GM12872 (cell line): ENCODE data around the gene KRTAP29-1.
"Not testable (repeated sequence)": the region's sequence is repeated elsewhere in the genome, so short reads cannot be mapped to it uniquely, and the experiment has no call there.

Experiments
- CTCF ChIP-seq: IDR thresholded peaks from 3 replicates; pipeline ENCODE4 v1.5.1; 2011; ENCODE audit warnings: low read depth, mild to moderate bottlenecking, low read length, moderate library complexity; ENCODE audit not compliant: insufficient read depth

Gene KRTAP29-1

GRCh38 chr17:41301916-41302901 lies at the start of gene KRTAP29-1:
Gene KRTAP29-1 (minus strand): TSS chr17:41302851. CDS start chr17:41302851, 0 bp downstream.
- TF ChIP-seq CTCF = no peak

GRCh38 chr17:41351177-41351576 lies 48.5 kb upstream of the KRTAP29-1 start:
- TF ChIP-seq CTCF = no peak

GRCh38 chr17:41350381-41350878 lies 47.8 kb upstream of the KRTAP29-1 start, which contains the start of gene KRT33A:
Gene KRT33A (minus strand): TSS chr17:41350828. CDS start chr17:41350767, 61 bp downstream.
- not testable (repeated sequence) for TF ChIP-seq CTCF

GRCh38 chr17:41347869-41348760 lies 45.5 kb upstream of the KRTAP29-1 start:
- TF ChIP-seq CTCF = no peak

GRCh38 chr17:41345992-41346391 lies 43.3 kb upstream of the KRTAP29-1 start:
- no peak for TF ChIP-seq CTCF

- no peak for TF ChIP-seq CTCF
Observed at GRCh38 chr17:41343029-41343428, 40.4 kb upstream of the KRTAP29-1 start.
